CD4-positive, alpha-beta memory T cell (primary cell): Measurements from ENCODE around the gene ZIK1. TPM values are rescaled to one million over a fixed set of nuclear protein-coding genes. Genes with fewer than 3 reads are reported as not detected.

Experiments used
- CTCF ChIA-PET: fragments of 350-600 bp; sonication (Branson Sonifier 250); formaldehyde crosslinking; loops from one replicate; lab custom pipeline; 2021; ENCODE audit warnings: inconsistent platforms; ENCODE audit not compliant: partially characterized antibody; lab: Charles Lee
- POLR2A ChIA-PET: fragments of 350-600 bp; sonication (Branson Sonifier 250); formaldehyde crosslinking; loops from one replicate; lab custom pipeline; 2021; ENCODE audit not compliant: partially characterized antibody; lab: Charles Lee
- DNase-seq, 5 donors: peaks; one replicate each; pipeline versions ENCODE4 v3.0.0 to v3.0.0-alpha.2; 2020 to 2022; ENCODE audit warnings: mixed read lengths in 1 of 5
- H3K27ac ChIP-seq: one replicate; pipeline ENCODE4 v1.7.0; 2013; ENCODE audit warnings: low read depth, low read length
- H3K27me3 ChIP-seq: 2 replicates; pipeline ENCODE4 v1.7.0; 2013; ENCODE audit warnings: mild to moderate bottlenecking, low read length, moderate library complexity; ENCODE audit not compliant: insufficient read depth
- H3K36me3 ChIP-seq: 2 replicates; pipeline ENCODE4 v1.7.0; 2013; ENCODE audit warnings: mild to moderate bottlenecking, low read length, moderate library complexity; ENCODE audit not compliant: insufficient read depth
- H3K4me1 ChIP-seq: 2 replicates; pipeline ENCODE4 v1.7.0; 2013; ENCODE audit warnings: mild to moderate bottlenecking, low read length, moderate library complexity; ENCODE audit not compliant: insufficient read depth
- H3K4me3 ChIP-seq, 2 donors: one replicate each; pipeline ENCODE4 v1.7.0; 2013; ENCODE audit warnings: low read length in 2 of 2, mild to moderate bottlenecking in 1 of 2
- H3K9me3 ChIP-seq, 2 donors: one replicate each; pipeline ENCODE4 v1.7.0; 2013; ENCODE audit warnings: low read length in 2 of 2, control low read depth in 1 of 2; ENCODE audit not compliant: control insufficient read depth in 1 of 2
- H3K27ac Mint-ChIP-seq, 7 donors: one replicate each; pipeline ENCODE4 v1.8.0; 2020 to 2021; ENCODE audit warnings: mixed read lengths in 7 of 7, mild to moderate bottlenecking in 6 of 7, inconsistent platforms in 3 of 7, moderate library complexity in 3 of 7
- H3K27me3 Mint-ChIP-seq, 2 donors: one replicate each; pipeline ENCODE4 v1.8.0; 2020 to 2021; ENCODE audit warnings: mixed read lengths in 2 of 2
- H3K36me3 Mint-ChIP-seq, 2 donors: one replicate each; pipeline ENCODE4 v1.8.0; 2020 to 2021; ENCODE audit warnings: mixed read lengths in 2 of 2, inconsistent platforms in 1 of 2, mild to moderate bottlenecking in 1 of 2
- H3K4me1 Mint-ChIP-seq, 4 donors: one replicate each; pipeline ENCODE4 v1.8.0; 2020 to 2021; ENCODE audit warnings: mixed read lengths in 4 of 4, mild to moderate bottlenecking in 1 of 4
- H3K4me3 Mint-ChIP-seq, 8 donors: one replicate each; pipeline ENCODE4 v1.8.0; 2020 to 2021; ENCODE audit warnings: mixed read lengths in 8 of 8, mild to moderate bottlenecking in 7 of 8, moderate library complexity in 6 of 8, inconsistent platforms in 3 of 8
- H3K9me3 Mint-ChIP-seq, 8 donors: one replicate each; pipeline ENCODE4 v1.8.0; 2020 to 2021; ENCODE audit warnings: mixed read lengths in 8 of 8, mild to moderate bottlenecking in 5 of 8, inconsistent platforms in 3 of 8, moderate library complexity in 1 of 8
- intact Hi-C: fragments of 100-400 bp; cut with micrococcal nuclease; formaldehyde crosslinking; loops from one replicate; pipeline ENCODE4 v1.15.1; 2023
- polyA plus RNA-seq, 2 donors: library from polyadenylated mRNA; unstranded; fragments of 300-500 nt; fragmentation: Illumina TruSeq; gene quantifications; one replicate each; pipeline ENCODE4 v1.2.3, GENCODE V29; 2021
- total RNA-seq, 2 experiments: library from RNA; stranded (reverse); gene quantifications; one replicate each; pipeline ENCODE4 v1.2.3, GENCODE V29; 2021

Gene ZIK1
- total RNA-seq (10 to 100 TPM; 11.1 to 11.3 TPM), polyA plus RNA-seq (1 to 10 TPM; 6.9 to 8.3 TPM)

- ChIA-PET POLR2A (interaction anchor here (0.6 to 2.2 kb wide), 10 partner anchors 16 to 419 kb away, joined by 3 to 12 read pairs (median 3); partner anchors contain the start of genes TRAPPC2B, ZNF134, ZNF211 and ZNF530), CTCF (no interaction called here)
- DNase-seq = peak; percentile 84 to 90 (median 89)
- Mint-ChIP-seq H3K4me3 (peak within 1 kb of the TSS; percentile 92 to 99 (median 96)), H3K36me3 (peaks cover 47 to 49% of the 10 kb centered on the region in 2 donors), H3K9me3 (peaks cover 13 to 70% (median 62%) of the 10 kb centered on the region in 8 donors), H3K27ac (peak within 1 kb of the TSS; percentile 65 to 94 (median 86)), H3K4me1 (peaks cover 10 to 29% (median 19%) of the 10 kb centered on the region in 4 donors), H3K27me3 (no peaks in the 10 kb centered on the region)
- Histone ChIP-seq H3K4me3 (peak within 1 kb of the TSS; percentile 43 to 74), H3K36me3 (peaks cover 7% of the 10 kb centered on the region), H3K27ac (no peak within 1 kb of the TSS), H3K4me1 (peaks cover 21% of the 10 kb centered on the region), H3K27me3 (no peaks in the 10 kb centered on the region), H3K9me3 (peaks cover 7 to 11% of the 10 kb centered on the region in 2 donors)
- intact Hi-C loops = loop anchor here (1.0 kb wide), 1 partner anchor 16 kb away; the partner anchor contains the start of gene ZNF530
Observed at GRCh38 chr19:57583521-57584416, at the start of gene ZIK1. Gene ZIK1 (plus strand): TSS chr19:57584145. CDS start chr19:57584357, 212 bp downstream.

DNA sequence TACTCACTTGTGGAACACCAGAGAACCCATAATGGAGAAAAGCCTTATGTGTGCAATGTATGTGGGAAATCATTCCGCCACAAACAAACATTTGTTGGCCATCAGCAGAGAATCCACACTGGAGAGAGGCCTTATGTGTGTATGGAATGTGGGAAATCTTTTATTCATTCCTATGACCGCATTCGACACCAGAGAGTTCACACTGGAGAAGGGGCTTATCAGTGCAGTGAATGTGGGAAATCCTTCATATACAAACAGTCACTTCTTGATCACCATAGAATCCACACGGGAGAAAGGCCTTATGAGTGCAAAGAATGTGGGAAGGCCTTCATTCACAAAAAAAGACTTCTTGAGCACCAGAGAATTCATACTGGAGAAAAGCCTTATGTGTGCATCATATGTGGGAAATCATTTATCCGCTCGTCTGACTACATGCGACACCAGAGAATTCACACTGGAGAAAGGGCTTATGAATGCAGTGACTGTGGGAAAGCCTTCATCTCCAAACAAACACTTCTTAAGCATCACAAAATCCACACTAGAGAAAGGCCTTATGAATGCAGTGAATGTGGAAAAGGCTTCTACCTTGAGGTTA lies 45.9 kb upstream of the ZIK1 start:
- Mint-ChIP-seq H3K27ac (no peak overlapping the region), H3K9me3 (peaks cover 5 to 100% (median 96%) of the 10 kb centered on the region in 8 donors), H3K4me1 (peaks cover 0 to 10% (median 4%) of the 10 kb centered on the region in 4 donors), H3K27me3 (no peaks in the 10 kb centered on the region), H3K4me3 (no peak overlapping the region), H3K36me3 (peaks cover 90 to 93% of the 10 kb centered on the region in 2 donors)
- Histone ChIP-seq H3K9me3 (peaks cover 23 to 80% of the 10 kb centered on the region in 2 donors), H3K4me1 (no peaks in the 10 kb centered on the region), H3K4me3 (peak overlapping the region; percentile 12 to 19), H3K27me3 (no peaks in the 10 kb centered on the region), H3K27ac (no peak overlapping the region), H3K36me3 (peaks cover 48% of the 10 kb centered on the region)
- intact Hi-C loops = no loop called here
- DNase-seq = no peak
- CTCF ChIA-PET = no interaction called here
- POLR2A ChIA-PET = no interaction called here

GRCh38 chr19:57546513-57546912 lies 37.4 kb upstream of the ZIK1 start:
- POLR2A ChIA-PET = interaction anchor here (1.1 kb wide), 1 partner anchor 12 kb away, joined by 4 read pairs; no protein-coding TSS in a partner anchor
- intact Hi-C loops = no loop called here
- Histone ChIP-seq H3K36me3 (peaks cover 41% of the 10 kb centered on the region), H3K27ac (no peak overlapping the region), H3K4me3 (peak overlapping the region in 1 of 2 donors; percentile 9), H3K27me3 (no peaks in the 10 kb centered on the region), H3K4me1 (no peaks in the 10 kb centered on the region), H3K9me3 (peaks cover 13 to 77% of the 10 kb centered on the region in 2 donors)
- no peak overlapping the region for H3K4me3 Mint-ChIP-seq
- CTCF ChIA-PET = no interaction called here
- H3K9me3 Mint-ChIP-seq = peaks cover 10 to 98% (median 93%) of the 10 kb centered on the region in 8 donors
- no peak for DNase-seq
- H3K36me3 Mint-ChIP-seq = peaks cover 87 to 88% of the 10 kb centered on the region in 2 donors
- H3K27me3 Mint-ChIP-seq = no peaks in the 10 kb centered on the region
- H3K27ac Mint-ChIP-seq = no peak overlapping the region
- no peaks in the 10 kb centered on the region for H3K4me1 Mint-ChIP-seq

- peaks cover 0 to 12% (median 1%) of the 10 kb centered on the region in 4 donors for H3K4me1 Mint-ChIP-seq
- H3K27ac Mint-ChIP-seq = no peak overlapping the region
- ChIA-PET POLR2A (no interaction called here), CTCF (no interaction called here)
- H3K36me3 Mint-ChIP-seq = peaks cover 94 to 100% of the 10 kb centered on the region in 2 donors
- Histone ChIP-seq H3K27me3 (no peaks in the 10 kb centered on the region), H3K4me3 (no peak overlapping the region), H3K4me1 (no peaks in the 10 kb centered on the region), H3K9me3 (peaks cover 3 to 40% of the 10 kb centered on the region in 2 donors), H3K27ac (no peak overlapping the region), H3K36me3 (peaks cover 68% of the 10 kb centered on the region)
- peaks cover 11 to 79% (median 70%) of the 10 kb centered on the region in 8 donors for H3K9me3 Mint-ChIP-seq
- H3K27me3 Mint-ChIP-seq = no peaks in the 10 kb centered on the region
- DNase-seq = no peak
- intact Hi-C loops = no loop called here
- H3K4me3 Mint-ChIP-seq = no peak overlapping the region
Observed at GRCh38 chr19:57552432-57552831, 31.5 kb upstream of the ZIK1 start.

GRCh38 chr19:57557659-57558058 lies 26.3 kb upstream of the ZIK1 start:
- Histone ChIP-seq H3K36me3 (peaks cover 27% of the 10 kb centered on the region), H3K27me3 (no peaks in the 10 kb centered on the region), H3K4me1 (peaks cover 22% of the 10 kb centered on the region), H3K4me3 (no peak overlapping the region), H3K27ac (no peak overlapping the region), H3K9me3 (peaks cover 0 to under 1% of the 10 kb centered on the region in 2 donors)
- no peak overlapping the region for H3K27ac Mint-ChIP-seq
- peak overlapping the region in 5 of 8 donors; percentile 91 to 99 (median 98) for H3K4me3 Mint-ChIP-seq
- intact Hi-C loops = no loop called here
- ChIA-PET POLR2A (interaction anchor here (1.8 kb wide), 1 partner anchor 12 kb away, joined by 4 read pairs; no protein-coding TSS in a partner anchor), CTCF (no interaction called here)
- H3K9me3 Mint-ChIP-seq = peaks cover 3 to 49% (median 39%) of the 10 kb centered on the region in 8 donors
- H3K27me3 Mint-ChIP-seq = peaks cover 0 to 1% of the 10 kb centered on the region in 2 donors
- DNase-seq = no peak
- H3K4me1 Mint-ChIP-seq = peaks cover 20 to 47% (median 29%) of the 10 kb centered on the region in 4 donors
- H3K36me3 Mint-ChIP-seq = peaks cover 64 to 65% of the 10 kb centered on the region in 2 donors

- ChIA-PET POLR2A (interaction anchor here (1.8 to 1.9 kb wide), 2 partner anchors 12 to 31 kb away, joined by 4 to 5 read pairs; partner anchors contain the start of gene ZNF549), CTCF (no interaction called here)
- Mint-ChIP-seq H3K27me3 (peaks cover 0 to 1% of the 10 kb centered on the region in 2 donors), H3K9me3 (peaks cover 2 to 51% (median 40%) of the 10 kb centered on the region in 8 donors), H3K4me3 (peak overlapping the region; percentile 91 to 99 (median 98)), H3K4me1 (peaks cover 20 to 47% (median 29%) of the 10 kb centered on the region in 4 donors), H3K36me3 (peaks cover 58 to 59% of the 10 kb centered on the region in 2 donors), H3K27ac (peak overlapping the region; percentile 48 to 94 (median 83))
- Histone ChIP-seq H3K27ac (peak overlapping the region; percentile 63), H3K36me3 (peaks cover 25% of the 10 kb centered on the region), H3K4me1 (peaks cover 22% of the 10 kb centered on the region), H3K9me3 (no peaks in the 10 kb centered on the region), H3K27me3 (no peaks in the 10 kb centered on the region), H3K4me3 (peak overlapping the region; percentile 44 to 84)
- DNase-seq = no peak
- intact Hi-C loops = no loop called here
Observed at GRCh38 chr19:57558525-57558924, 25.4 kb upstream of the ZIK1 start.
